BLaER1 treated with 17β-estradiol and CSF1 and Interleukin-3, amounts not matched to agents 10 nM and 100 nM (cell line): ENCODE data around the gene GMPR2.

Experiments
- H3K27ac ChIP-seq, 11 experiments: shearing (Covaris generic); formaldehyde crosslinking; 2 replicates each; pipeline ENCODE4 v1.8.1; 2022
- H3K27me3 ChIP-seq, 11 experiments: shearing (Covaris generic); formaldehyde crosslinking; 2 replicates each; pipeline ENCODE4 v1.8.1; 2022
- H3K36me3 ChIP-seq, 11 experiments: shearing (Covaris generic); formaldehyde crosslinking; 2 replicates each; pipeline ENCODE4 v1.8.1; 2022
- H3K4me1 ChIP-seq, 10 experiments: shearing (Covaris generic); formaldehyde crosslinking; 2 replicates each; pipeline ENCODE4 v1.8.1; 2022
- H3K4me2 ChIP-seq, 11 experiments: shearing (Covaris generic); formaldehyde crosslinking; 2 replicates each; pipeline ENCODE4 v1.8.1; 2022
- H3K4me3 ChIP-seq, 10 experiments: shearing (Covaris generic); formaldehyde crosslinking; 2 replicates each; pipeline ENCODE4 v1.8.1; 2022
- H3K9ac ChIP-seq, 11 experiments: shearing (Covaris generic); formaldehyde crosslinking; 2 replicates each; pipeline ENCODE4 v1.8.1; 2022
- H3K9me3 ChIP-seq, 11 experiments: shearing (Covaris generic); formaldehyde crosslinking; replicated peaks in 1 of 11; 2 replicates each; pipeline ENCODE4 v1.8.1; 2022
- H4K20me1 ChIP-seq, 11 experiments: shearing (Covaris generic); formaldehyde crosslinking; 2 replicates each; pipeline ENCODE4 v1.8.1; 2022
- Cebpa-rat ChIP-seq, 11 experiments: shearing (Covaris generic); IDR thresholded peaks; 2 replicates each; pipeline ENCODE4 v1.8.1; 2022

Gene GMPR2

DNA sequence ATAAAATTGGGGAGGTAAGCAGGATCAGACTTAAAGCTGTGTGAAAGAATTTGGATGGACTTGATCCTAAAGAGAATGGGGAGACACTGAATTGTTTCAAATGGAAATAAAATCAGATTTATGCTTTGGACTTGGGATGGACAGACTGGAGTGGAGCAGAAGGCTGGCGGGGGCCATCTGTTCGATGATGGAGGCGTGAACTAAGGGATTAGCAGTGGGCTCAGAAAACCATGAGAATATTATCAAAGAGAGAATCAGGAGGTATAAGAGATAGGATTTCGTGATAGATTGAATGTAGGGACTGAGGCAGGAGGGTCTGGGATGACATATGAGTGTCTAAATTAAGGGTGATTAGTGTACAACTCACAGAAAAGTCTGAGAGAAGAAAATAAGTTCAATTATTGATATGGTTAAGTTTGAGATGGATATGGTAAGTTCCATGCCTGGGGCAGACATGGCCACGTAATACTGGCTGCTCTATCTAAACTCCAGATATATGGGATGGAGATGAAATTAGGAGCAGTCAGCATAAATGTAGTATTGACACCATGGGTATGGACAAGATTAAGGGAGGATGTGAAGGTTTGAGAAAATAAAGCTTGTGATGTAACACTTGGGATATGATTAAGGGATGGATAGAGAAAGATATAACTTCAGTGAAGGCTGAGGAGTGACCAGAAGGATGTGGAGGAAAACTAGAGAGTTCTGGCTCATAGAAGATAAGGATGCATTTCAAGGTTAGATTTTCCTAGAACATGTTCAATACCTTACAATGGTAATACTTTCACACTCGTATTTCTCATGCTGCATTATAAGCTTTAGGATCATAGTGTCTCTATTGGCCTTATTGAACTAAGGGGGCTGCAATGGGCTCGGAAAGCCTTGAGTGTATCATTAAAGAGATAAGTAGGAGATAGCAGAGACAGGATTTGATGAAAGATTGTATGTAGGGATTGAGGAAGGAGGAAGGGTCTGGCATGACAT, 28.3 kb upstream of the GMPR2 start:
- Histone ChIP-seq H3K9ac (no peak overlapping the region), H3K27ac (no peak overlapping the region), H3K27me3 (no peaks in the 10 kb centered on the region), H3K4me2 (no peak overlapping the region), H3K4me3 (no peak overlapping the region), H3K9me3 (peaks cover 13 to 41% (median 28%) of the 10 kb centered on the region in 11 experiments), H3K36me3 (peaks cover 85 to 100% (median 93%) of the 10 kb centered on the region in 11 experiments), H3K4me1 (peaks cover 0 to 10% (median 8%) of the 10 kb centered on the region in 10 experiments; a peak in 9 of 20 replicates), H4K20me1 (peaks cover 0 to 10% (median 0%) of the 10 kb centered on the region in 11 experiments; a peak in 3 of 22 replicates)
- TF ChIP-seq Cebpa-rat (IDR thresholded peaks at IDR 0.05), result no peak

DNA sequence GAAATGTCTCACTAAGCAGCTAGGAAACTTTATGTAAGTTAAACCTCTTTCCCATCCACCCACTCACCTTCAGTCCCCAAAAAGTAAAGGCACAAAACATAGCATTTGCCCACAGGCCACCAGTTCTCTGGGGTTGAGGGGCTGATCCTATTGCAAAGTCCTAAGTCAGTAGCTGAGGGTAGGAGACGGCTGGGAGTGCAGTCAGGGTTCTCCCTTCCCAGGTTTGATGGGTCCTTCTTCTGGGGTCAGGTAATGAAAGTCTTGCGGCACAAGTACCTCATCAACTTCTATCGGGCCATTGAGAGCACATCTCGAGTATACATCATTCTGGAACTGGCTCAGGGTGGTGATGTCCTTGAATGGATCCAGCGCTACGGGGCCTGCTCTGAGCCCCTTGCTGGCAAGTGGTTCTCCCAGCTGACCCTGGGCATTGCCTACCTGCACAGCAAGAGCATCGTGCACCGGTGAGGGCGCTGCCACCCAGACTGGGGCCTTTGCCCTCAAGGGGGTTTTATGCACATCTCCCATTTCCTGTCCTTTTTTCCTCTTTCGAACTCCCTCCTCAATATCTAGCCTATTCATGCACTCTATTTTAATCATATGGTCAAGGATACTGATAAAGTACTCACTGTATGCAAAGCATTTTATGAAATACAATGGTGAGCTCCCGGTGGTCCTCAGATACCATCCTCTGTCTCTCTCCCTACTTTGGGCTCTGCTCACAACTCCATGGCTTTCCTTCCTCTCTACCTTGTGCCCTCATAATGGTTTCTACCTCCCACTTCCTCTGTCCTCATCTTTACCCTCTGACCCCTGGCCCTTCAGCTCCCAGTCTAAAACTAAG, 26.2 kb upstream of the GMPR2 start:
- Histone ChIP-seq H3K4me3 (no peak overlapping the region), H3K4me1 (peaks cover 5 to 15% (median 12%) of the 10 kb centered on the region in 10 experiments; a peak in 16 of 20 replicates), H3K27ac (no peak overlapping the region), H3K9me3 (peaks cover 13 to 27% (median 23%) of the 10 kb centered on the region in 11 experiments), H3K4me2 (no peak overlapping the region; a peak in 1 of 22 replicates), H4K20me1 (peaks cover 0 to 10% (median 0%) of the 10 kb centered on the region in 11 experiments; a peak in 2 of 22 replicates), H3K27me3 (no peaks in the 10 kb centered on the region), H3K9ac (no peak overlapping the region), H3K36me3 (peaks cover 90 to 100% (median 97%) of the 10 kb centered on the region in 11 experiments)
- TF ChIP-seq Cebpa-rat (IDR thresholded peaks at IDR 0.05), result no peak

DNA sequence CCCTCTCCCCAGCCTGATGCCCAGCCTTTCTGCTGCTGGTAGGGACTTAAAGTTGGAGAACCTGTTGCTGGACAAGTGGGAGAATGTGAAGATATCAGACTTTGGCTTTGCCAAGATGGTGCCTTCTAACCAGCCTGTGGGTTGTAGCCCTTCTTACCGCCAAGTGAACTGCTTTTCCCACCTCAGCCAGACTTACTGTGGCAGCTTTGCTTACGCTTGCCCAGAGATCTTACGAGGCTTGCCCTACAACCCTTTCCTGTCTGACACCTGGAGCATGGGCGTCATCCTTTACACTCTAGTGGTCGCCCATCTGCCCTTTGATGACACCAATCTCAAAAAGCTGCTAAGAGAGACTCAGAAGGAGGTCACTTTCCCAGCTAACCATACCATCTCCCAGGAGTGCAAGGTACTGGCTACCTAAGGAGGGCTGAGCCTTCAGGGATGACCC, 25.6 kb upstream of the GMPR2 start:
- Histone ChIP-seq H3K27ac (no peak overlapping the region; a peak in 1 of 22 replicates), H4K20me1 (peaks cover 0 to 10% (median 0%) of the 10 kb centered on the region in 11 experiments; a peak in 2 of 22 replicates), H3K4me3 (no peak overlapping the region), H3K4me1 (peaks cover 11 to 22% (median 18%) of the 10 kb centered on the region in 10 experiments), H3K27me3 (no peaks in the 10 kb centered on the region), H3K9ac (no peak overlapping the region), H3K4me2 (peak overlapping the region in 5 of 11 experiments; percentile 10 to 34 (median 20); a peak in 3 of 22 replicates), H3K9me3 (peaks cover 12 to 22% (median 16%) of the 10 kb centered on the region in 11 experiments), H3K36me3 (peaks cover 89 to 100% (median 94%) of the 10 kb centered on the region in 11 experiments)
- no peak for TF ChIP-seq Cebpa-rat (IDR thresholded peaks at IDR 0.05)

DNA sequence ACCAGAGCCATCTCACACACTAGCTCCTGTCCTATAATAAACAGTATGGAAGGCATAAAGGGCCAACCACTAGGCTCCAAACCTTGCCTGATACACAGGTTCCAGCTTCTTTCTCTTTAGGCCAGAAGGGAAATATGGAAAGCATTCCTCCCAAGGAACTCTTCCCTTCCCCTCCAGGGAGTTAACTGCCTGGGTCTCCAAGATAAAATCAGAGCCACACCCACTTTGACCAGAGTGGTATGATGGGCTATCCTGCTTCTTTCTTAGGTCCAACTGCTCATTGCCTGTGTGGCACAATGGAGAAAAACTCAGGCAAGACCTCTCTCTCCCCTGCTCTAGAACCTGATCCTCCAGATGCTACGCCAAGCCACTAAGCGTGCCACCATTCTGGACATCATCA, 25.1 kb upstream of the GMPR2 start:
- peaks cover 7 to 17% (median 11%) of the 10 kb centered on the region in 11 experiments for H3K9me3 ChIP-seq
- no peak overlapping the region; a peak in 1 of 22 replicates for H3K27ac ChIP-seq
- peaks cover 0 to 10% (median 0%) of the 10 kb centered on the region in 11 experiments; a peak in 2 of 22 replicates for H4K20me1 ChIP-seq
- H3K9ac ChIP-seq, result no peak overlapping the region
- no peak overlapping the region for H3K4me3 ChIP-seq
- H3K4me1 ChIP-seq, result peaks cover 16 to 26% (median 23%) of the 10 kb centered on the region in 10 experiments
- H3K36me3 ChIP-seq, result peaks cover 84 to 95% (median 89%) of the 10 kb centered on the region in 11 experiments
- peak overlapping the region in 5 of 11 experiments; percentile 10 to 34 (median 20); a peak in 4 of 22 replicates for H3K4me2 ChIP-seq
- no peaks in the 10 kb centered on the region for H3K27me3 ChIP-seq
- TF ChIP-seq Cebpa-rat (IDR thresholded peaks at IDR 0.05), result no peak

DNA sequence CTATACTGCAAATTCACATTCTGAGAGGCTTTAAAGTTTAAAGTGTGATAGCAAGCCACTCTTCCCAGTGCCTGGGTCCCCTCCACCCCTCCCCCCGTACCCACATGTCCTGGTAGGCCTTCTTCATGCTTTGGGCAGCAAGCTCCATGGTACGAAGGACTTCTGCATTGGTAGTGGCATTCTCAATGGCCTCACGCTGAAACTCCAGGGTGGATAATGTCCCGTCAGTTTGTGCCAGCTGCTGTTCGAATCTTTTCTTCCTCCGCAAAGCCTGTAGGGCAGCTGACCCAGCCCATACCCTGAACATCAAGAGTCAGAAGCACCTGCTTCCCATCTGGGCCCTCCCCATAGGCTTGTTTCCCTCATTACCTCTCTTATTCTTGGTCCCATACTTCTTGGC, 21.4 kb upstream of the GMPR2 start:
- Histone ChIP-seq H4K20me1 (peaks cover 0 to 3% (median 0%) of the 10 kb centered on the region in 11 experiments; a peak in 2 of 22 replicates), H3K4me2 (peak overlapping the region in 6 of 11 experiments; percentile 80 to 94 (median 86); a peak in 7 of 22 replicates), H3K9me3 (no peaks in the 10 kb centered on the region), H3K4me3 (no peak overlapping the region), H3K9ac (peak overlapping the region in 1 of 11 experiments; percentile 11; a peak in 1 of 22 replicates), H3K27me3 (no peaks in the 10 kb centered on the region), H3K36me3 (peaks cover 53 to 62% (median 56%) of the 10 kb centered on the region in 11 experiments), H3K27ac (no peak overlapping the region), H3K4me1 (peaks cover 39 to 50% (median 47%) of the 10 kb centered on the region in 10 experiments)
- TF ChIP-seq Cebpa-rat (IDR thresholded peaks at IDR 0.05), result no peak

DNA sequence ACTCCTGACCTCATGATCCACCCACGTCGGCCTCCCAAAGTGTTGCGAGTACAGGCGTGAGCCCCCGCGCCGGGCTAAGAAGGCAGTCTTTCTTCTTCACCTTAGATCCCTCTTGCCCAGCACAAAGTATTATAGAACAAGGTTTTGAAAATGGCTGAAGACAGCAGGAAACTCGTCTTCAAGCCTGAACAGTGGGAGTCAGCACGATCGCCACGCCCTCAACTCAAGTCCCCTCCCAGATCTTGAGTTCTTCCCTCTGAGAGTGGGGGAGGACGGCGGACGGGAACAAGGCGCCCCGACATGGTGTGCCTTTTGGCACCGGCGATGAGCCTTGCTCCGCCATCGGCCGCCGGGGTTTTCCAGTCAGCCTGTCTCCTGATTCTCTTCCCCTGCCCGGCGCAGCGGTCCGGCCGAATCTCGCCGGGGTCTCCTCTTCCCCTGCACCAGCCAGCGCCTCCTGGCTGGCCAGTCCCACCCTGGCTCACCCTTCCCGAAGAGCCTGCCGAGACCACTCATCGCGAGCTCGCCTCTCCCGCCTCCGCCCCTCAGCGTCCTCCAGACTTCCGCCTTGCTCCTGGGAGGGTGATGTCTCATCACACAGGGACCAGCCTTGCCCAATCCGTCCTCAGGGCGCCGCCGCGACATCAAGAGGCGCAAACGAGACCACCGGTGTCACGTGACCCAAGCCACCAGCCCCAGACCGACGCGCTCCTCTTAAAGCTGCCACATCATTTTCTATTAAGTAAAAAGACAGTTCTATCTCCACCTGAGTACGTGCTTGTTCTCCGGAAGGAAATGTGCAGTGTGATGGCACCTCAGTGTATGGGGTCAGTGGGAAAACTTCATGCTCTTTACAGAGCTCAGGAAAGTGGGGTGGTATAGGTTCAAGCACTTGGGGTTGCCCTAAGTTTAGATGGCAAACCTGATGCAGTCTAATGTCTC, 19.5 kb upstream of the GMPR2 start, which contains the start of gene CHMP4A:
Gene CHMP4A, minus strand, starts transcription at position 565 of the 942 bp plus-strand sequence. Its CDS starts 49 bp downstream, at position 516.
- H4K20me1 ChIP-seq, result peaks cover 0 to 8% (median 0%) of the 10 kb centered on the region in 11 experiments; a peak in 2 of 22 replicates
- no peaks in the 10 kb centered on the region for H3K27me3 ChIP-seq
- no peaks in the 10 kb centered on the region for H3K9me3 ChIP-seq
- peaks cover 37 to 52% (median 43%) of the 10 kb centered on the region in 10 experiments for H3K4me1 ChIP-seq
- peak within 1 kb of the TSS; percentile 93 to 100 (median 97) for H3K27ac ChIP-seq
- H3K4me2 ChIP-seq, result peak within 1 kb of the TSS; percentile 67 to 96 (median 85)
- H3K36me3 ChIP-seq, result peaks cover 38 to 57% (median 48%) of the 10 kb centered on the region in 11 experiments
- TF ChIP-seq Cebpa-rat (IDR thresholded peaks at IDR 0.05), result peak in 2 of 11 experiments; percentile 20 to 21; a peak in 3 of 22 replicates
- peak within 1 kb of the TSS; percentile 93 to 99 (median 95) for H3K9ac ChIP-seq
- peak within 1 kb of the TSS; percentile 58 to 86 (median 72) for H3K4me3 ChIP-seq

DNA sequence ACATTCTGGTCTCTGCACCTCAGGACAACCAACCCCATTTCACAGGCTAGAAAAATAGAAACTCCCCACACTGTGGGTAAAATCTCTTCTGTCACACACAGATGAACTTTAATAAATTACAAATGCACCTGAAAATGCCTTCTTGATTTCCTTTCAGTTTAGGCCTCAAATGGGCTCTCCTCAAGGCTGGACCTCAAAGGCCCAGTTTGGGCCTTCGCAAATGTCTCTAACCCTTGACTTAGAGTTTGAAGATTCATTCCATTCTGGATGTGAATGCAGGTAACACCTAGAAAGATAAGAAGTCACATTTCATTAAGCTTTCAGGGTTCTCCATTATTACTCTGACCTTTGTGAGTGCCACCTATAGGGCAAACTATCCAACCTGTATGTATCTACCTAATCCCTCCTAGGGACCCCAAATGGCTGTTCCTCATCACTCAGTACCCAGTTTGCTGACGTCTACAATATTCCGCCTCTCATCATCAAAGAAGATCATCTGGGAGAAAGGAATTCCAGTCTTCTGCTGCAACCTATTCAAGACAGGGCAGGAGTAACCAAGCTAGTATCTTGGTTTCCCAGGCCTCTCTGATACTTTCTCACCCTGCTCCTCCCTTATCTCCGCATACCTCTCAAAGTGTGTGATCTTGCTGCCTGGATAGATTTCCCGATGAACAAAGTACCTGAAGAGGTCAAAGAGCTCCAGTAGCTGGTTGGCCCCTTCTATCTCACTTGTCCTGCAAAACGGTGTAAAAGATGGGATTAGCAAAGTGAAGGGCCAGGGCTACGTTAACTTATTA, 18.7 kb upstream of the GMPR2 start:
- H3K9ac ChIP-seq, result peak overlapping the region; percentile 93 to 99 (median 95); a peak in 21 of 22 replicates
- H3K4me3 ChIP-seq, result peak overlapping the region; percentile 58 to 86 (median 72)
- no peak for TF ChIP-seq Cebpa-rat (IDR thresholded peaks at IDR 0.05)
- peaks cover 0 to 8% (median 0%) of the 10 kb centered on the region in 11 experiments; a peak in 4 of 22 replicates for H4K20me1 ChIP-seq
- H3K9me3 ChIP-seq, result no peaks in the 10 kb centered on the region
- H3K27me3 ChIP-seq, result no peaks in the 10 kb centered on the region
- H3K27ac ChIP-seq, result peak overlapping the region; percentile 93 to 100 (median 97); a peak in 21 of 22 replicates
- peak overlapping the region; percentile 67 to 96 (median 85) for H3K4me2 ChIP-seq
- peaks cover 37 to 52% (median 43%) of the 10 kb centered on the region in 10 experiments for H3K4me1 ChIP-seq
- peaks cover 33 to 56% (median 43%) of the 10 kb centered on the region in 11 experiments for H3K36me3 ChIP-seq
